Glutamatergic neuron (in vitro differentiated cells): ENCODE data around the gene NLRC3. TPM values are rescaled to one million over a fixed set of nuclear protein-coding genes. Genes with fewer than 3 reads are reported as not detected.

Experiments used
- DNase-seq: peaks from one replicate; pipeline ENCODE4 v3.0.0; 2022
- H3K27ac Mint-ChIP-seq: one replicate; pipeline ENCODE4 v1.8.0; 2020; ENCODE audit warnings: mild to moderate bottlenecking, mixed read lengths, inconsistent platforms; ENCODE audit not compliant: unreplicated experiment
- H3K27me3 Mint-ChIP-seq: one replicate; pipeline ENCODE4 v1.8.0; 2020; ENCODE audit warnings: mild to moderate bottlenecking, moderate library complexity, mixed read lengths, inconsistent platforms; ENCODE audit not compliant: unreplicated experiment
- H3K36me3 Mint-ChIP-seq: one replicate; pipeline ENCODE4 v1.8.0; 2020; ENCODE audit warnings: mild to moderate bottlenecking, mixed read lengths, inconsistent platforms; ENCODE audit not compliant: unreplicated experiment
- H3K4me1 Mint-ChIP-seq: one replicate; pipeline ENCODE4 v1.8.0; 2020; ENCODE audit warnings: mild to moderate bottlenecking, low read depth, mixed read lengths, inconsistent platforms; ENCODE audit not compliant: unreplicated experiment
- H3K4me3 Mint-ChIP-seq: one replicate; pipeline ENCODE4 v1.8.0; 2020; ENCODE audit warnings: mild to moderate bottlenecking, mixed read lengths, inconsistent platforms; ENCODE audit not compliant: unreplicated experiment
- H3K9me3 Mint-ChIP-seq: one replicate; pipeline ENCODE4 v1.8.0; 2020; ENCODE audit warnings: mild to moderate bottlenecking, moderate library complexity, mixed read lengths, inconsistent platforms; ENCODE audit not compliant: unreplicated experiment
- total RNA-seq: library from RNA; stranded (reverse); fragmentation: NEBNext Ultra II Directional; extraction: Animal tissue kit (Norgen Biotek cat#: 25700); gene quantifications from one replicate; pipeline ENCODE4 v1.2.1, GENCODE V29; 2021; ENCODE audit not compliant: unreplicated experiment
- TF ChIP-seq, protein P1 (sequence below): fragments of 200-600 bp; sonication (generic); IDR thresholded peaks from one replicate; pipeline ENCODE4 v1.5.0; 2021; ENCODE audit not compliant: partially characterized antibody, unreplicated experiment

The NLRC3 gene
- total RNA-seq, 1 donor from 2014 or later = not detected

DNA sequence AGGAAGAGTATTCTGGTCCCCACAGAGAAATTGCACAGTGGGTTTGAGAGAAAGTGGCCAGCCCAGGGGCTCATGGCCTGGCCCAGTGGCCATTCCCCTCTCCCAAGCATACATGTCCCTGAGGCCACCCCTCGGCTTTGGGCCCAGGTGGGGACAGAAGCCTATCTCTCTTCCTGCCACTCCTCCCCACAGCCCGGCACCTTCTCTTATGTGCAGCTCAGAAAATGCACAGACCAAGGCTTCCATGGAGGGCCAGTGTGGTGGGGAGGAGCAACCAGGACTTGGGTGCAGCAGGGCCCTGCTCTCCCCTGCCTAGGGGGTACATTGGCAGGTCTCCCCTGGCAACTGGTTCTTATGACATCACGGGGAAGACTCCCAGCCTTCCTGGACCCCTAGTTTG, 82.0 kb downstream of the NLRC3 start, which contains the start of gene C16orf90:
TSS of gene C16orf90 (minus strand) at position 314 of the 400 bp plus-strand sequence. CDS start at position 246, 68 bp downstream.
- H3K27ac Mint-ChIP-seq = no peak within 1 kb of the TSS
- TF ChIP-seq, protein P1, sequence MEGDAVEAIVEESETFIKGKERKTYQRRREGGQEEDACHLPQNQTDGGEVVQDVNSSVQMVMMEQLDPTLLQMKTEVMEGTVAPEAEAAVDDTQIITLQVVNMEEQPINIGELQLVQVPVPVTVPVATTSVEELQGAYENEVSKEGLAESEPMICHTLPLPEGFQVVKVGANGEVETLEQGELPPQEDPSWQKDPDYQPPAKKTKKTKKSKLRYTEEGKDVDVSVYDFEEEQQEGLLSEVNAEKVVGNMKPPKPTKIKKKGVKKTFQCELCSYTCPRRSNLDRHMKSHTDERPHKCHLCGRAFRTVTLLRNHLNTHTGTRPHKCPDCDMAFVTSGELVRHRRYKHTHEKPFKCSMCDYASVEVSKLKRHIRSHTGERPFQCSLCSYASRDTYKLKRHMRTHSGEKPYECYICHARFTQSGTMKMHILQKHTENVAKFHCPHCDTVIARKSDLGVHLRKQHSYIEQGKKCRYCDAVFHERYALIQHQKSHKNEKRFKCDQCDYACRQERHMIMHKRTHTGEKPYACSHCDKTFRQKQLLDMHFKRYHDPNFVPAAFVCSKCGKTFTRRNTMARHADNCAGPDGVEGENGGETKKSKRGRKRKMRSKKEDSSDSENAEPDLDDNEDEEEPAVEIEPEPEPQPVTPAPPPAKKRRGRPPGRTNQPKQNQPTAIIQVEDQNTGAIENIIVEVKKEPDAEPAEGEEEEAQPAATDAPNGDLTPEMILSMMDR = no peak

DNA sequence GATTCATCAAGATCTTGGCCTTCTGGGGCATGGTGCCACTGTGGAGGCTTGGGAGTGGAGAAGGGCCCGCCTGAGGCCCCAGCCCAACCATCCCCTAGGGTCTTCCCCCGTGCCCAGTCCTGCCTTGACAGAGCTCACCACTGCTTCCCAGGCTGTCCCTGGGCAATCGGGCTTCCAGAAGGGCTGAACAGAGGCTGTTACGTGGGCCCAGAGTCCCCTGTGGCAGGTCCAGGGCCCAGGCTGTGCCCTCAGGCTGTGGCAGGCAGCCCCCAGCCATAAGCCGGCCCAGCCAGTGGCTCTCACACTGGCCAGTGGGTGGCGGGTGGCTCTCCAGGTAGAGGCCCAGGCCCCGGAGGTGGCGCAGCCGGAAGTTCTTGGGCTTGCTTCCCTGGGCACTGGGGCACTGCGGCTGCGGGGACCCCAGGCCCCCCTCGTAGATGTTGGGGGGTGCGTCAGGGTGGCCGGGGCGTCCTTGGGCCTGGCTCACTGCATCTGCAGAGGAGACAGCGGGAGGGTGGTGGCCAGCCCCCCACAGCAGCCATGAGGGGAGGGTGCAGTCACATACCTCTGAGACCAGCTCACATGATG, 82.7 kb downstream of the NLRC3 start:
- Mint-ChIP-seq H3K36me3 (no peaks in the 10 kb centered on the region), H3K9me3 (peaks cover 9% of the 10 kb centered on the region), H3K27me3 (peaks cover 11% of the 10 kb centered on the region), H3K4me3 (no peak overlapping the region), H3K4me1 (peaks cover 14% of the 10 kb centered on the region), H3K27ac (no peak overlapping the region)
- TF ChIP-seq, protein P1 = no peak
- DNase-seq = no peak

More for the DNA sequence above, 82.0 kb downstream of the NLRC3 start, which contains the start of gene C16orf90:
- Mint-ChIP-seq H3K27me3 (peaks cover 13% of the 10 kb centered on the region), H3K4me1 (peaks cover 13% of the 10 kb centered on the region), H3K4me3 (no peak within 1 kb of the TSS), H3K9me3 (peaks cover 9% of the 10 kb centered on the region), H3K36me3 (no peaks in the 10 kb centered on the region)
- no peak for DNase-seq

DNA sequence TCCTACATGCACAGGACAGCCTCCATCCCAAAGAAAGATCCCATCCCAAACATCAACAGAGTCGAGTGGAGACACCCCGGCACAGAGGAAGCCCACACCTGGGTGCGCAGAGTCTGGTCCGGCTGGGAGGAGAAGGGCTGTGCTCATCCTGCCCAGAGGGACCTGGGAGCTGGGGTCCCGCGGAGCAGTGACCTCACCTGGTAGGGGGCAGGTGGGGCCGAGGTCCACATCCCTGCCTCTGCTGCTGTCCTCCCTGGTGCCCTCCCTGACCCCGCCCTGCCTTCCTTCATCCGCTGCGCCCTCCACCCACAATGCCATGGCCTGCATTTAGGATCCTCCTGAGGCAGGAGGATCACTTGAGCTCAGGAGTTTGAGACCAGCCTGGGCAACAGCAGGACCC, 84.8 kb downstream of the NLRC3 start:
- H3K27ac Mint-ChIP-seq = peak overlapping the region; percentile 96
- DNase-seq = no peak
- peaks cover 15% of the 10 kb centered on the region for H3K27me3 Mint-ChIP-seq
- peaks cover 21% of the 10 kb centered on the region for H3K4me1 Mint-ChIP-seq
- peaks cover 15% of the 10 kb centered on the region for H3K9me3 Mint-ChIP-seq
- TF ChIP-seq, protein P1 = no peak
- no peaks in the 10 kb centered on the region for H3K36me3 Mint-ChIP-seq
- no peak overlapping the region for H3K4me3 Mint-ChIP-seq

DNA sequence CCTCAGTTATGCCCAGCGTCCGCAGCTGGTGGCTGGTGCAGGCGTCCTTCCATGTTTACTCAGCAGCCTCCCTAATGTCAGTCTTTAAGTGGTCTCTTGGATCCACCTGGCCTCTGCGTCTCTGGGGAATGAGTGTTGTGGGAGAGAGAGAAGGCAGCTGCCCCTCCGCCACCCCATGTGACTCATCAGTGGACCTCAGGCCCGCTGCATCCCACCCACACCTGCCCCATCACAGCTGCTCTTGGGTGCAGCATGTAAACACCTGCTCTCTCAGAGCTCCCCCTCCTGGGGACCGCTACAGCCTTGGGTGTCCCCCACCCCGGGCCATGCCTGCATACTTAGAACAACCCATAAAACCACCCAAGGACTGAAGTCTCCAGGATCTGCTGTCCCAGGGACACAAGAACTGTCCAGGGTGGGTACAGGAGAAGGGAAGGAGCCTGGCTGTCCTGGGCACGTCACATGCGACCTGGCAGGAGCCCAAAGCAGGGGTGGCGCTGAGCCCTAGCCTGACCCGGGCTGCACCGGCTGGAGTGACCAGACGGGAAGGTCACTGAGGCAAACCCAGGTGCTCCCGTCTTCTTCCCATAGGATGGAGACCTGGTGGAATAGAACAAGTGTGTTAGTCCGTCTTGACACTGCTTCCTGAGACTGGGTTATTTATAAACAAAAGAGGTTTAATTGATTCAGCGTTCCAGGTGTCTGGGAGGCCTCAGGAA, 86.1 kb downstream of the NLRC3 start:
- peaks cover 24% of the 10 kb centered on the region for H3K4me1 Mint-ChIP-seq
- peak; percentile 62 for DNase-seq
- no peaks in the 10 kb centered on the region for H3K36me3 Mint-ChIP-seq
- H3K4me3 Mint-ChIP-seq = peak overlapping the region; percentile 26
- peaks cover 15% of the 10 kb centered on the region for H3K27me3 Mint-ChIP-seq
- H3K27ac Mint-ChIP-seq = peak overlapping the region; percentile 28
- H3K9me3 Mint-ChIP-seq = peaks cover 15% of the 10 kb centered on the region
- TF ChIP-seq, protein P1 = no peak

Other genes with a start within 250 kb of the NLRC3 start
- not detected for gene OR2C1, start 221.5 kb downstream of the NLRC3 start, total RNA-seq
- gene ZSCAN32, start 176.4 kb downstream of the NLRC3 start, total RNA-seq = 14.9 TPM
- 16.3 TPM for gene ZNF174, start 176.2 kb downstream of the NLRC3 start, total RNA-seq
- 1.9 TPM for gene ZNF597, start 133.9 kb downstream of the NLRC3 start, total RNA-seq
- 69.9 TPM for gene NAA60, start 133.7 kb downstream of the NLRC3 start, total RNA-seq
- not detected for gene C16orf90, start 81.9 kb downstream of the NLRC3 start, total RNA-seq
- 15.4 TPM for gene CLUAP1, start 76.4 kb downstream of the NLRC3 start, total RNA-seq
- 14.1 TPM for gene SLX4, start 34.2 kb upstream of the NLRC3 start, total RNA-seq
- gene DNASE1, start 77.3 kb upstream of the NLRC3 start, total RNA-seq = 34.3 TPM
- 97.3 TPM for gene TRAP1, start 140.1 kb upstream of the NLRC3 start, total RNA-seq